HL-60 (cell line): ENCODE results near the gene ZDHHC19.

Experiments
- CTCF ChIP-seq: IDR thresholded peaks from one replicate; pipeline ENCODE4 v1.5.1; 2011; ENCODE audit warnings: low read length, control low read depth, inconsistent platforms; ENCODE audit not compliant: insufficient read depth
- POLR2AphosphoS5 ChIP-seq: IDR thresholded peaks from 2 replicates; pipeline ENCODE4 v1.6.1; 2012; ENCODE audit warnings: low read depth

GRCh38 chr3:196159526-196159925 lies 51.7 kb downstream of the ZDHHC19 start:
- TF ChIP-seq CTCF (no peak), POLR2AphosphoS5 (no peak)
